RCC 7860 (cell line): ENCODE data around the gene MRPS18B.
A peak's percentile ranks its signal among the peaks of the same experiment; 100 is the strongest.

ENCODE experiments used
- DNase-seq: peaks from one replicate; pipeline ENCODE4 v3.0.0-alpha.2; 2015; ENCODE audit warnings: low spot score
- FAIRE-seq: peaks from 2 replicates; lab custom pipeline; 2012; peaks lifted over from hg19 to GRCh38; lab: Jason Lieb, UNC

MRPS18B gene

GRCh38 chr6:30601815-30602641 lies 15.6 kb upstream of the MRPS18B start:
- DNase-seq (no peak), FAIRE-seq (no peak)

GRCh38 chr6:30603961-30604360 lies 13.7 kb upstream of the MRPS18B start:
- FAIRE-seq = no peak
- DNase-seq = no peak

GRCh38 chr6:30610065-30610464 lies 7.6 kb upstream of the MRPS18B start:
- no peak for FAIRE-seq
- no peak for DNase-seq

GRCh38 chr6:30611150-30611855 lies 6.3 kb upstream of the MRPS18B start:
- DNase-seq = no peak
- no peak for FAIRE-seq

- no peak for DNase-seq
- no peak for FAIRE-seq
Observed at GRCh38 chr6:30611856-30612194, 5.8 kb upstream of the MRPS18B start.

GRCh38 chr6:30612213-30612612 lies 5.4 kb upstream of the MRPS18B start:
- no peak for DNase-seq

GRCh38 chr6:30612687-30613248 lies 4.9 kb upstream of the MRPS18B start:
- peak; percentile 66 for DNase-seq
- peak; percentile 79 for FAIRE-seq

More at GRCh38 chr6:30612213-30612612, 5.4 kb upstream of the MRPS18B start:
- no peak for FAIRE-seq

GRCh38 chr6:30613251-30614043 lies 4.2 kb upstream of the MRPS18B start:
- DNase-seq = peak; percentile 36

GRCh38 chr6:30614044-30614842 lies 3.4 kb upstream of the MRPS18B start:
- no peak for DNase-seq
- no peak for FAIRE-seq

More at GRCh38 chr6:30613251-30614043, 4.2 kb upstream of the MRPS18B start:
- no peak for FAIRE-seq

- FAIRE-seq (peak; percentile 74), DNase-seq (peak; percentile 89)
Observed at GRCh38 chr6:30614843-30615218, 2.8 kb upstream of the MRPS18B start.

- FAIRE-seq (no peak), DNase-seq (peak; percentile 73)
Observed at GRCh38 chr6:30615219-30615957, 2.3 kb upstream of the MRPS18B start.

- DNase-seq = no peak
Observed at GRCh38 chr6:30615958-30616810, 1.5 kb upstream of the MRPS18B start.

GRCh38 chr6:30616811-30617564 lies 652 bp upstream of the MRPS18B start, which contains the start of gene PPP1R10:
Gene PPP1R10, minus strand, starts transcription at chr6:30617243. Its CDS starts 7,299 bp downstream, at chr6:30609944.
- DNase-seq = peak; percentile 99
- FAIRE-seq = peak; percentile 92

More at GRCh38 chr6:30615958-30616810, 1.5 kb upstream of the MRPS18B start:
- FAIRE-seq = no peak

- DNase-seq (no peak), FAIRE-seq (no peak)
Observed at GRCh38 chr6:30618270-30618797, 694 bp downstream of the MRPS18B start.

GRCh38 chr6:30619561-30619960 lies 1.9 kb downstream of the MRPS18B start:
- DNase-seq = no peak
- FAIRE-seq = no peak

- no peak for FAIRE-seq
- no peak for DNase-seq
Observed at GRCh38 chr6:30625511-30625910, 7.9 kb downstream of the MRPS18B start.
